ENCODE measurements around the gene GNG10. TPM values are rescaled to one million over a fixed set of nuclear protein-coding genes. Genes with fewer than 3 reads are reported as not detected.
"Not testable (repeated sequence)": the region's sequence is repeated elsewhere in the genome, so short reads cannot be mapped to it uniquely, and the experiment has no call there.

The GNG10 gene
- total and polyA plus RNA-seq, 5 donors: 24.7 to 41.9 (median 29.9) TPM

DNA sequence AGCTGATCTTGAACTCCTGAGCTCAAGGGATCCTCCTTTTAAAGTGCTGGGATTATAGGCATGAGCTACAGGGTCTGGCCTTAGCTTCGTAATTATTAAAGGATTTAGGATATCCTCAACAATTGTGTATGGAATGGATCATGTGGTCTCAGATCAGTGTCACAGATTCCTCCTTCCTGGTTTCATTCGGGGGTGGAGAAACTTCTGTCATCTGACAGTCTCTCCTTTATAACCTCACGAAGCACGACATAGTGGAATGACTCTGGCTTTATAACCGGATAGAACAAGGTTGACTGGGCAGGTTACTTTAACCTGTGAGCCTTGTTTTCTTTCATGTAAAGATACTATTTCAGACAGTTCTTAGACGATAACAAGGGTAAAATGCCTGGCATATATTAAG, 4.4 kb upstream of the GNG10 start:
- H3K9me3 ChIP-seq (ENCODE audit: control insufficient read depth, low read length): no peaks in the 10 kb centered on the region
- no peak for DNase-seq
- no peak overlapping the region for H3K4me3 ChIP-seq (ENCODE audit: low read length)
- intact Hi-C loops (cut with DNase I): no loop called here
- H3K27me3 ChIP-seq (ENCODE audit: control insufficient read depth, insufficient read depth): no peaks in the 10 kb centered on the region
- 57% methylated on average over 6 of the region's 6 CpGs for WGBS
- no peaks in the 10 kb centered on the region for H3K4me1 ChIP-seq (ENCODE audit: control insufficient read depth, insufficient read depth, low read length)
- no peak overlapping the region for H3K27ac ChIP-seq (ENCODE audit: low read length)
- ATAC-seq: no peak

DNA sequence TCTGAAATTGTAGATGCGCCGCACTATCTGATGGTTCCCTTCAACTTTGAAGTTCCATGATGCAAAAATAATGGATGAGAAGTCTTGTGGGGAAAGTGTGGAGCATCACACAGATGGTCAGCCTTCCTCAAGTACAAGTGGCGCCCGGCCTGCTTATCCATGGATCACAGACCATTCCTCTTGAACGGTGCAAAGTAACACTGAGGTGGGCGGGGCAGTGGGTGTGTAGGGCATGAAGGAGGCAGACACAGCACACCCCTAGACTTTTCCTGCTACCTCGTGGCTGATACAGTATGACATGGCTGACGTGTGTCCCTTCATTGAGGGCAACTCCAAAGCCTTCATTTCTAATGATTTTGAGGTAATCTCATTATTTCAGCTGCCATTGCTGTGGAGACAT, 2.5 kb upstream of the GNG10 start:
- H3K4me3 ChIP-seq (ENCODE audit: low read length): no peak overlapping the region
- no peaks in the 10 kb centered on the region for H3K27me3 ChIP-seq (ENCODE audit: control insufficient read depth, insufficient read depth)
- H3K4me1 ChIP-seq (ENCODE audit: control insufficient read depth, insufficient read depth, low read length): peaks cover 2% of the 10 kb centered on the region
- WGBS: 73% methylated on average over 8 of the region's 8 CpGs
- intact Hi-C loops (cut with DNase I): no loop called here
- no peak for ATAC-seq
- DNase-seq: peak in 1 of 3 donors; percentile 17
- no peak overlapping the region for H3K27ac ChIP-seq (ENCODE audit: low read length)
- H3K9me3 ChIP-seq (ENCODE audit: control insufficient read depth, low read length): no peaks in the 10 kb centered on the region

DNA sequence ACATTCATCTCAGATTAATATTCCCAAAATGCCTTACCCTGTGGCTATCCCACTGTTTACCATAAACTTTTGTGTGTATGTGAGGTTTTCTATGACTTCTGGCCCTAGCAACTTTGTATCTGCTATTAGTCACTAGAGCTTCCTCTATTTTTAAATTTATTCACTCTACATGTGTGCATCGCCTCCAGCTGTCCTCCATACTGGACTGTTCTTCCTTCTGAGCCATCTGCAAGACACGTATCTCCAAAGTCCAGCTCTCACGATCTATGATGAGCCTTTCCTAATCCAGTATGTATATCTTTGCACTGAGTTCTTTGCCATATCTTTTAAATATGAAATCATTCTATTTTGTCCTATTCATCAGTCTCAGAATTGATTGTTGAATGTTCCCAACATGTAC, 1.7 kb upstream of the GNG10 start:
- Histone ChIP-seq H3K4me3 (ENCODE audit: low read length) (no peak overlapping the region), H3K9me3 (ENCODE audit: control insufficient read depth, low read length) (no peaks in the 10 kb centered on the region), H3K27ac (ENCODE audit: low read length) (no peak overlapping the region), H3K27me3 (ENCODE audit: control insufficient read depth, insufficient read depth) (no peaks in the 10 kb centered on the region), H3K4me1 (ENCODE audit: control insufficient read depth, insufficient read depth, low read length) (peaks cover 2% of the 10 kb centered on the region)
- no peak for ATAC-seq
- no peak for DNase-seq
- intact Hi-C loops (cut with DNase I): no loop called here
- 92% methylated on average over 3 of the region's 3 CpGs for WGBS

DNA sequence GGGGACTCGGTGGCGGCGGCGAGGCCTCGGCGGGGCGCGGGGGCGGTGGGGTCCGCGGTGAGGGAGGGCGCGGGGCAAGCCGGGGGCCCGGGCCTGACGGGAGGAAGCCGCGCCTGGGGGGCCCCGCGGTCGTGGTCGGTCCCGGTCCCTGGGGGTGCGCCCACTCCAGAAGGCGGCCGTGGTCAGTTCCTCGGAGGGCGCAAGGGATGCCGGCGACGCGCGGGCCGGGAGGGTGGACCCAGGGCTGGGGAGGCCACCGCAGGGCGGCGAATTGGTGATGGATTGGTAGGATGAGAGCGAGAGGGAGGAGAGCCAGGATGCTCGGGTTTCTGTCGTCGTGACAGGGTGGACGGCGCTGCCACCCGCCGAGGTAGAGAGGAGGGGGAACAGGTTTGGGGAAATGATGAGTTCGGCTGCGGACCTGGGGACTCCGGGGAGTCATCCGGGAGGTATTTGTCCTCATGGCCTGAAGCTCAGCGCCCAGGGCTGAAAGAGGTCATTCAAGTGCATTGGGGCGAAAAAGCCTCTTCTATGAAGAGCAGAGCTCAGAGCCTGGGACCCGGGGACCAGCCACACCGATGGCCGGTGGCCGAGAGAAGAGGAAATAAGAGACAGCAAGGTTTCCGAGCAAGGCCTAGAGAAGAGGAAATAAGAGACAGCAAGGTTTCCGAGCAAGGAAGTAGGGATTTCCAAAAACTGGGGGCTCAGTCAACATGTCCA, 557 bp downstream of the GNG10 start:
- peaks cover 2% of the 10 kb centered on the region for H3K4me1 ChIP-seq (ENCODE audit: control insufficient read depth, insufficient read depth, low read length)
- peak overlapping the region; percentile 61 for H3K27ac ChIP-seq (ENCODE audit: low read length)
- under 1% methylated on average over 57 of the region's 57 CpGs for WGBS
- H3K27me3 ChIP-seq (ENCODE audit: control insufficient read depth, insufficient read depth): no peaks in the 10 kb centered on the region
- DNase-seq (peak; percentile 51 to 82 (median 81)), ATAC-seq (peak; percentile 78 to 81)
- intact Hi-C loops (cut with DNase I): no loop called here
- peak overlapping the region; percentile 71 for H3K4me3 ChIP-seq (ENCODE audit: low read length)
- H3K9me3 ChIP-seq (ENCODE audit: control insufficient read depth, low read length): no peaks in the 10 kb centered on the region

DNA sequence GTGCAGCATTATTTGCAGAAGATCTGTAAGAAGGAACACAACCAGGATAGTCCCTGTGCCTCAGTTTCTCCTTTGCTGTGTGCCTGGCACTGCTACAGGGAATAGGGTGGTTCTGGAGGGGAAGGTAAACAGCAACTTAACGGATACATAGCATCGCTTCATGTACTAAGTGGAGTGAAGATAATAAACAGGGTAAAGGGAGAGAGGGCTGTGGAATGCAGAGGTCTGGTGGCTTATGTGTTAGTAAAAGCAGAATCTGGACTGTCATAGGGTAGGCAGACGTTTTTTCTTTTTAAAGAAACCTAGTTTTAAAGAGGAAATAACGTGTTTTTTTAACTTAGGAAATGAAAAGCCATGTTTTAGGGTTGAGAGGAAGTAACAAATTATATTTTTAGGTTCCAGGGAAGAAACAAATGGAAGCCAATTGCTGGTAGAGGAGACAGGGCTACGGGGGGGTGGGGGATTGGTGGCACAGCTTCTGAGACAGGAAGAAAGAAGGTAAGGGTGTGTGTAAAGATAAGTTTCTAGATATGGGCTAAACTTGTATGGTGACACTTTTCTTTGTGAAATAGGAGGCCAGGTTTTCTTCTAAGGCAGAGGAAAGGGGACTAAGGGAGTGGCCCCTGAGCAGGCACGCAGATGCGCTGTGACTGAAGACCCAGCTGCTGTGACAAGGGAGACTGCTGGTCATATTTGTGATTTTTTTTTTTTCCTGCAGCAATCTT, 1.3 kb downstream of the GNG10 start:
- Histone ChIP-seq H3K27me3 (ENCODE audit: control insufficient read depth, insufficient read depth) (no peaks in the 10 kb centered on the region), H3K27ac (ENCODE audit: low read length) (peak overlapping the region; percentile 11), H3K9me3 (ENCODE audit: control insufficient read depth, low read length) (no peaks in the 10 kb centered on the region), H3K4me1 (ENCODE audit: control insufficient read depth, insufficient read depth, low read length) (peaks cover 2% of the 10 kb centered on the region), H3K4me3 (ENCODE audit: low read length) (peak overlapping the region; percentile 71)
- intact Hi-C loops (cut with DNase I): no loop called here
- WGBS: 27% methylated on average over 7 of the region's 7 CpGs
- DNase-seq: no peak
- ATAC-seq: peak in 1 of 2 donors; percentile 3

DNA sequence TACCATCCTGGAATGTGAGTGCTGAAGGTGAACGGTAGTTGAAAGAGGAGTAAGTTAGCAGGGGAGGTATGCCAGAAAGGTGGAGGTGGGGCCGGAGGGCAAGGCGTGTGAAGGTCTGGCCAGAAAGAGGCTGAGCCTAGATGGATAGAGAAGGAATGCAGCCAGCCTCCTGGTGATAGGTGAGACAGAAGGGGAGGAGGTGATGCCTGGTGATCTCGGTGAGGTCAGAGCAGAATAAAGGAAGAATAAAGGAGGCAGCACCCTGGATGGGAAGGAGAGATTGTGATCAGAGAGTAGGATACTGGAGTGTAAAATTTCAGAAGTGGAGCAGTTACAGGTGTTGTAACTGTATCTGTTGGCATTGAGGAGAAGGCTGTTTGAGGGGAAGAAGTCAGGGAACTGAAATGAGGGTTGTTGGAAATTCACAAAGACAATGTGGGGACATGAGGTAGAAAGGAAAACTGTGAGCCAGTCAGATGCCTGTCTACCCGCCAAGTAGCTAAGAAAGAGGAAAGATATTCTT, 2.0 kb downstream of the GNG10 start:
- ATAC-seq (no peak), DNase-seq (no peak)
- H3K9me3 ChIP-seq (ENCODE audit: control insufficient read depth, low read length): no peaks in the 10 kb centered on the region
- H3K27me3 ChIP-seq (ENCODE audit: control insufficient read depth, insufficient read depth): no peaks in the 10 kb centered on the region
- intact Hi-C loops (cut with DNase I): no loop called here
- H3K27ac ChIP-seq (ENCODE audit: low read length): no peak overlapping the region
- 78% methylated on average over 5 of the region's 5 CpGs for WGBS
- peaks cover 2% of the 10 kb centered on the region for H3K4me1 ChIP-seq (ENCODE audit: control insufficient read depth, insufficient read depth, low read length)
- H3K4me3 ChIP-seq (ENCODE audit: low read length): no peak overlapping the region

DNA sequence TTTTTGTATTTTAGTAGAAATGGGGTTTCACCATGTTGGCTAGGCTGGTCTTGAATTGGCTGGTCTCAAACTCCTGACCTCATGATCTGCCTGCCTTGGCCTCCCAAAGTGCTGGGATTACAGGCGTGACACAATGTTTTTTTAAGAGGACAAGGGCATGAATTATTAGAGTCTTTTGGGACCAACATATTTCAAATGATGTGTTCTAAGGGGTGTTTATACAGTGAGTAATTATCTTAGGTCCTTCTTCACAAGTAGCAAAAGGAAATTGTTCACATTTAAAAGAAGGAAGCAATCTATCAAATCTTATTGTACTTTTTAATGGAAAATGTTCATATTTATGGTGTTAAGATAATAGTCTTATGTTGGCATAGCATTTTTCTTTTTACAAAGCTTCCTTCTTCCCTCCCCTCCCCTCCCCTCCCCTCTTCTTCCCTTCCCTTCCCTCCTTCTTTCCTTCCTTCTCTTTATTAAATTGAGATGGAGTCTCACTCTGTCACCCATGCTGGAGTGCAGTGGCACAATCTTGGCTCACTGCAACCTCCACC, 6.7 kb downstream of the GNG10 start:
- no peaks in the 10 kb centered on the region for H3K27me3 ChIP-seq (ENCODE audit: control insufficient read depth, insufficient read depth)
- H3K9me3 ChIP-seq (ENCODE audit: control insufficient read depth, low read length): no peaks in the 10 kb centered on the region
- H3K4me3 ChIP-seq (ENCODE audit: low read length): no peak overlapping the region
- no peak overlapping the region for H3K27ac ChIP-seq (ENCODE audit: low read length)
- intact Hi-C loops (cut with DNase I): no loop called here
- DNase-seq (no peak), ATAC-seq (no peak)
- 81% methylated on average over 1 of the region's 1 CpG for WGBS
- no peaks in the 10 kb centered on the region for H3K4me1 ChIP-seq (ENCODE audit: control insufficient read depth, insufficient read depth, low read length)

DNA sequence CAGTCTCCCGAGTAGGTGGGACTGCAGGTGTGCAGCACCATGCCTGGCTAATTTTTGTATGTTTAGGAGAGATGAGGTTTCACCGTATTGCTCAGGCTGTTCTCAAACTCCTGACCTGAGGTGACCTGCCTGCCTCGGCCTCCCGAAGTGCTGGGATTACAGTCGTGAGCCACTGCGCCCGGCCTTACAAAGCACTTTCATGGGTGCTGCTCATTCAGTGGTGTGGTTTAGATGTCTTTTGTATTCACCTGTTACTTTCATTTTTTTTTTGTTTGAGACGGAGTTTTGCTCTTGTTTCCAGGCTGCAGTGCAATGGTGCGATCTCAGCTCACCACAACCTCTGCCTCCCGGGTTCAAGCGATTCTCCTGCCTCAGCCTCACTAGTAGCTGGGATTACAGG, 7.2 kb downstream of the GNG10 start:
- H3K27ac ChIP-seq (ENCODE audit: low read length); DNase-seq; H3K4me3 ChIP-seq (ENCODE audit: low read length); intact Hi-C loops (cut with DNase I); H3K9me3 ChIP-seq (ENCODE audit: control insufficient read depth, low read length); H3K4me1 ChIP-seq (ENCODE audit: control insufficient read depth, insufficient read depth, low read length); ATAC-seq; H3K27me3 ChIP-seq (ENCODE audit: control insufficient read depth, insufficient read depth): not testable (repeated sequence)
- WGBS: 96% methylated on average over 11 of the region's 11 CpGs

DNA sequence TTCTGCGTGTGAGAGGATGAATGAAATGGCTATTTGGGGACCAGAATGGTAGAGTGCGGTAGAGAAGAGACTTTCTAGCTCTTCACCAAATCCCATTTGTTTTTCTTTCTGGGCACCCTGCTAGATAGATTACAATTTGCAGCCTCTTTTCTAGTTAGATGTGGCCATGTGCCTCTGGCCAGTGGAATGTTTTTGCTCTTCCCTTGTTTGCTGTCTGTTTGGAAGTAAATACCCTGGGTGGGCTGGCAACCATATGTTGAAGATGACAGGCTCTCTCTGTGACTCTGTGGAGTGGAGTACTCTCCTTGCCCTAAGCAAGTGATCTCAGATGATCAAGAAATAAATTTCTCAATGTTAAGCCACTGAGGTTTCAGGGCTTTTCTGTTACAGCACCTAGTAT, 12.9 kb downstream of the GNG10 start:
- Histone ChIP-seq H3K27me3 (ENCODE audit: control insufficient read depth, insufficient read depth) (no peaks in the 10 kb centered on the region), H3K4me3 (ENCODE audit: low read length) (no peak overlapping the region), H3K27ac (ENCODE audit: low read length) (no peak overlapping the region), H3K4me1 (ENCODE audit: control insufficient read depth, insufficient read depth, low read length) (no peaks in the 10 kb centered on the region), H3K9me3 (ENCODE audit: control insufficient read depth, low read length) (no peaks in the 10 kb centered on the region)
- WGBS: 96% methylated on average over 2 of the region's 2 CpGs
- no peak for DNase-seq
- ATAC-seq: no peak
- intact Hi-C loops (cut with DNase I): no loop called here

DNA sequence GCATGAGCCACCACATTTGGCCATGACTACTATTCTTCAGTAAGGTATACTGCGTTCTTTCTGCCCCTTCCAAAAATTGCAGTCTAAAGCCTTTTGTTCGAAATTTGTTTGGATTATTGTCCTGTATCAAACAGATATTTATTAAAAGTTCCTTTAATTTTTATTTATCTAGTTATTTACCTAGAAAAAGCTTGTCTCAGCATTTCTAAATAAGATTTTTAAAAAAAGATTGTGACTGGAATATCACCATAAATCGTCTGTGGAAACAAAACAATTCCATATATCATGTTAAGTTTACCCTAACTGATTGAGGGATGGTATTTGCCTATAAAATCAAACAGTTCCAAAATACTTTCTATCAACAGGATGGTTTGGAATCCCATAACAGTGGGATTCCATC, 14.7 kb downstream of the GNG10 start:
- no peak for DNase-seq
- ATAC-seq: no peak
- no peaks in the 10 kb centered on the region for H3K27me3 ChIP-seq (ENCODE audit: control insufficient read depth, insufficient read depth)
- H3K4me3 ChIP-seq (ENCODE audit: low read length): no peak overlapping the region
- no peaks in the 10 kb centered on the region for H3K9me3 ChIP-seq (ENCODE audit: control insufficient read depth, low read length)
- H3K4me1 ChIP-seq (ENCODE audit: control insufficient read depth, insufficient read depth, low read length): no peaks in the 10 kb centered on the region
- intact Hi-C loops (cut with DNase I): no loop called here
- no peak overlapping the region for H3K27ac ChIP-seq (ENCODE audit: low read length)
- 96% methylated on average over 3 of the region's 3 CpGs for WGBS

DNA sequence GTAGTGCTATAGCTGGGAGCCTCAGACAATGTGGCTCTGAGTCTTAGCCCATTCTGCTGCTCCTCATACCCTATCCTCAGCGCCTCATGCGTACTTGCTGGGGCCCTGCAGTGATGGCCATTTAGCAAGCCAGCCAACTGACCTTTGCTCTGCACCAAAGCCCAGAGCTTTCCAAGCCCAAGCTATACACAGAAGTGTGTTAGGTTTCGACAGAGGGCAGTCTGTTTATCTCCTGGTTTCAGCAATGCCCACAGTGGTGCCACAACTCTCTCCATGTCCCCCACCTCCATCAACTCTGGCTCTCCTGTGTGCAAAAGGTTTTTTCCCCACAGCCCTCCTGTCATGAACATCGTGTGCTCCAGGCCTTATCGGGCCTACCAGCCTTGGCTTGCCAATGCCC, 16.9 kb downstream of the GNG10 start:
- Histone ChIP-seq H3K27ac (ENCODE audit: low read length) (no peak overlapping the region), H3K4me3 (ENCODE audit: low read length) (no peak overlapping the region), H3K9me3 (ENCODE audit: control insufficient read depth, low read length) (no peaks in the 10 kb centered on the region), H3K4me1 (ENCODE audit: control insufficient read depth, insufficient read depth, low read length) (no peaks in the 10 kb centered on the region), H3K27me3 (ENCODE audit: control insufficient read depth, insufficient read depth) (no peaks in the 10 kb centered on the region)
- ATAC-seq: no peak
- intact Hi-C loops (cut with DNase I): no loop called here
- no peak for DNase-seq
- WGBS: 96% methylated on average over 5 of the region's 5 CpGs

All from right cardiac atrium (tissue), 5 donors.